Ascending aorta (tissue), 2 donors: ENCODE measurements around the gene FBXW12. TPM values are rescaled to one million over a fixed set of nuclear protein-coding genes. Genes with fewer than 3 reads are reported as not detected.
A peak's percentile ranks its signal among the peaks of the same experiment; 100 is the strongest.

Source experiments
- DNase-seq, 2 donors: peaks; one replicate each; pipeline ENCODE4 v3.0.0-alpha.2; 2019; ENCODE audit warnings: low spot score in 2 of 2
- H3K27ac ChIP-seq, 2 donors: fragments of 200-600 bp; sonication (generic); one replicate each; pipeline ENCODE4 v1.5.1; 2016 to 2017; ENCODE audit warnings: mild to moderate bottlenecking in 1 of 2
- H3K27me3 ChIP-seq: fragments of 200-600 bp; sonication (generic); one replicate; pipeline ENCODE4 v1.5.1; 2017
- H3K36me3 ChIP-seq, 2 donors: fragments of 200-600 bp; sonication (generic); one replicate each; pipeline ENCODE4 v1.5.1; 2016
- H3K4me1 ChIP-seq, 2 donors: fragments of 200-600 bp; sonication (generic); one replicate each; pipeline ENCODE4 v1.5.1; 2016 to 2017; ENCODE audit warnings: mild to moderate bottlenecking in 1 of 2
- H3K4me3 ChIP-seq, 2 donors: fragments of 200-600 bp; sonication (generic); one replicate each; pipeline ENCODE4 v1.5.1; 2016 to 2017; ENCODE audit warnings: mild to moderate bottlenecking in 1 of 2
- H3K9me3 ChIP-seq, 2 donors: fragments of 200-600 bp; sonication (generic); one replicate each; pipeline ENCODE4 v1.5.1; 2016
- intact Hi-C: fragments of 100-400 bp; cut with DNase I; formaldehyde crosslinking; loops from one replicate; pipeline ENCODE4 v1.15.1; 2023
- total RNA-seq: library from RNA; depleted of rRNA; stranded (reverse); fragments of >200 nt; gene quantifications from one replicate; pipeline ENCODE4 v1.1.0, GENCODE V29; 2016
- TF ChIP-seq, protein P1 (sequence below), 3 experiments: fragments of 200-600 bp in 2 of 3; fragments of 450-650 bp in 1 of 3; sonication (generic) in 2 of 3; IDR thresholded peaks; one replicate each; pipeline ENCODE4 v1.5.1; 2016 to 2019; ENCODE audit warnings: antibody characterized with exemption in 3 of 3, mild to moderate bottlenecking in 1 of 3, moderate library complexity in 1 of 3

FBXW12 gene
- total RNA-seq, 1 donor from 2014 or later = not detected

DNA sequence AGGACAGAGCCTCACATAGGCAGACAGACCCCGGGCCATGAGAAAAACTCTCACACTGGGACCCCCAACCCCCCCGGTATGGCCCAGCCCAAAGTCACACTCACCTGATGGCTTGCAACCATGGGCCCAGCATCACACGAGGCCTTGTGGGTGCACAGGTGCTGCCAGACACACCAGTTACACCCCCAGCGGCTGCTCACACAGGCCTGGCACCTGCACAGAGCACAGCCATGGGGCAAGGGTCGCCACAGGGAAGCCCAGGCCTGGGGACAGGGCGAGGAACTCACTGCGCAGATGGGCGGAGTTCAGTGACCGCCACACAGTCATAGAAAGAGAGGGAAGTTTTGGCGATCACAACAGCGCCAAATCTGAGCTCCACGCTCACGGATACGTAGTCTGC is 48.5 kb downstream of the FBXW12 start:
- Histone ChIP-seq H3K27ac (peak overlapping the region in 1 of 2 donors; percentile 30), H3K27me3 (no peaks in the 10 kb centered on the region), H3K9me3 (no peaks in the 10 kb centered on the region), H3K4me3 (no peak overlapping the region), H3K36me3 (peaks cover 63 to 80% of the 10 kb centered on the region in 2 donors), H3K4me1 (peaks cover 10 to 25% of the 10 kb centered on the region in 2 donors)
- intact Hi-C loops = no loop called here
- TF ChIP-seq, protein P1, sequence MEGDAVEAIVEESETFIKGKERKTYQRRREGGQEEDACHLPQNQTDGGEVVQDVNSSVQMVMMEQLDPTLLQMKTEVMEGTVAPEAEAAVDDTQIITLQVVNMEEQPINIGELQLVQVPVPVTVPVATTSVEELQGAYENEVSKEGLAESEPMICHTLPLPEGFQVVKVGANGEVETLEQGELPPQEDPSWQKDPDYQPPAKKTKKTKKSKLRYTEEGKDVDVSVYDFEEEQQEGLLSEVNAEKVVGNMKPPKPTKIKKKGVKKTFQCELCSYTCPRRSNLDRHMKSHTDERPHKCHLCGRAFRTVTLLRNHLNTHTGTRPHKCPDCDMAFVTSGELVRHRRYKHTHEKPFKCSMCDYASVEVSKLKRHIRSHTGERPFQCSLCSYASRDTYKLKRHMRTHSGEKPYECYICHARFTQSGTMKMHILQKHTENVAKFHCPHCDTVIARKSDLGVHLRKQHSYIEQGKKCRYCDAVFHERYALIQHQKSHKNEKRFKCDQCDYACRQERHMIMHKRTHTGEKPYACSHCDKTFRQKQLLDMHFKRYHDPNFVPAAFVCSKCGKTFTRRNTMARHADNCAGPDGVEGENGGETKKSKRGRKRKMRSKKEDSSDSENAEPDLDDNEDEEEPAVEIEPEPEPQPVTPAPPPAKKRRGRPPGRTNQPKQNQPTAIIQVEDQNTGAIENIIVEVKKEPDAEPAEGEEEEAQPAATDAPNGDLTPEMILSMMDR (IDR thresholded peaks at IDR 0.05) = no peak
- no peak for DNase-seq

DNA sequence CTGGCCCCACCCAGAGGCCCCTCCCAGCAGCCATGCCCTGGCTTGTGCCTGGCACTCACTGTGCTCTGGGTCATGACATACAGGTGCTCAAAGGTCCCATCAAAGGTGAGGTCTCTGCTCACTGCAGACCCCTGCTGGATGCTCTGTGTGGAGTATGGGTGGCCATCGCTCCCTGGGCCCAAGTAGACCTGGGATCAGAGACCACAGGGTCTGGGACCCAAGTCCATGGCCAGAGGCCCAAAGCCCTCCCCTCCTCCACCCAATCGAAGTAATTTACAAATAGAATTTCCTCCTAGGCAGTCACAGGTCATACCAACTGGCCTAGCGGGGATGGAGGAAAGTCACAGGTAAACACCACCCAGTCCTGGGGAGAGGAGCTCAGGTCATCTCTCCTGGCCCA is 50.3 kb downstream of the FBXW12 start:
- H3K36me3 ChIP-seq = peaks cover 46 to 63% of the 10 kb centered on the region in 2 donors

DNA sequence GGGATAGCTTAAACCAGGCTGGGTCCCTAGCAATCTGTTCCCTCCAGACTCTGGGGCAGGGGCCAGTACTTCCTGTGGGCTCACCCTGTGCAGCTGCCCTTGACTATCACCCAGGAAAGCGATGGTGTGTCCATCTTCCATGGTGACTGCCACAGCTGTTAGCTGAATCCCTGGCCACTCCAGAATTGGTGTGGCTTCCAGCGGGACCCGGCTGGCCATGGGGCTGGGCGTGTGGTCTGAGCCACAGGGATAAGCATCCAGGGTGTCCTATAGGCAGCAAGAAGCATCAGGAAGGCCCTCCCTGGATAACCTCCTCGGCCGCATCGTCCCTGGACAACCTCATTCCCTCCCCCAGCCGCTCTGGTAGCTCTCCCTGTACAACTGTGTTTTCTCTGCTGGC is 50.7 kb downstream of the FBXW12 start:
- TF ChIP-seq, protein P1 (IDR thresholded peaks at IDR 0.05) = no peak
- Histone ChIP-seq H3K27ac (peak overlapping the region; percentile 10 to 14), H3K9me3 (no peaks in the 10 kb centered on the region), H3K36me3 (peaks cover 42 to 59% of the 10 kb centered on the region in 2 donors), H3K4me1 (peaks cover 18 to 38% of the 10 kb centered on the region in 2 donors), H3K4me3 (no peak overlapping the region), H3K27me3 (no peaks in the 10 kb centered on the region)
- no peak for DNase-seq
- intact Hi-C loops = no loop called here

More for the DNA sequence above, 50.3 kb downstream of the FBXW12 start:
- TF ChIP-seq, protein P1 (IDR thresholded peaks at IDR 0.05) = no peak
- Histone ChIP-seq H3K4me1 (peaks cover 18 to 38% of the 10 kb centered on the region in 2 donors), H3K27me3 (no peaks in the 10 kb centered on the region), H3K4me3 (no peak overlapping the region), H3K27ac (peak overlapping the region in 1 of 2 donors; percentile 10), H3K9me3 (no peaks in the 10 kb centered on the region)
- DNase-seq = no peak
- intact Hi-C loops = no loop called here

DNA sequence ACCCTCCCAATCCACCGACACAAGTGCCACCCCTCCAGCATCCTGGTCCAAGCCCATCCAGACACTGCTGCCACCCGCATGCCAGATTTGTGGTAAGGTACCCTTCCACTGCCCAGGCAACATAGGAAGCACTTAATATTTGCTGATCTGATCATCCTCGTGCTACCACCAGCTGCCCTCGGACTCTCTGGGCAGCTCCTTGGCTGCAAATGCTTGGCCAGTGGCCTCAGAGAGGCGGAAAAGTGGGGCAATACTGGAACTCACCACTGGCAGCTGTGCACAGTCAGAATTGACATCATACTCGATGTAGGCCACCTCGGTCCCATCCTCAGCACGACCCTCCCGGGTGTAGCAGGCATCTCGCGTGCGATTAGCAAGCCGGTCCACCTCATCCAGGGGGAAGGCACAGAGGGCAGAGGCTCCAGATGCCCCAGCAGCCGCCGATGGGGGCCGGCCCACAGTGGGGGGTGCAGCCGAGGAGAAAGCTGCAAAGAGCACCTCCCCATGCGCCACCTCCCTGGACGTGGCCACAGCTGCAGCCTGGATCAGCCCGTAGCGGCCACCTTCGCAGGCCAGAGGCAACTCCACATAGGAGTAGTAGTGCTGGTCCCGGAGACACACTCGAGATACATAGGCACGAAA is 51.3 kb downstream of the FBXW12 start:
- intact Hi-C loops = no loop called here
- H3K27me3 ChIP-seq = no peaks in the 10 kb centered on the region
- H3K36me3 ChIP-seq = peaks cover 35 to 52% of the 10 kb centered on the region in 2 donors

DNA sequence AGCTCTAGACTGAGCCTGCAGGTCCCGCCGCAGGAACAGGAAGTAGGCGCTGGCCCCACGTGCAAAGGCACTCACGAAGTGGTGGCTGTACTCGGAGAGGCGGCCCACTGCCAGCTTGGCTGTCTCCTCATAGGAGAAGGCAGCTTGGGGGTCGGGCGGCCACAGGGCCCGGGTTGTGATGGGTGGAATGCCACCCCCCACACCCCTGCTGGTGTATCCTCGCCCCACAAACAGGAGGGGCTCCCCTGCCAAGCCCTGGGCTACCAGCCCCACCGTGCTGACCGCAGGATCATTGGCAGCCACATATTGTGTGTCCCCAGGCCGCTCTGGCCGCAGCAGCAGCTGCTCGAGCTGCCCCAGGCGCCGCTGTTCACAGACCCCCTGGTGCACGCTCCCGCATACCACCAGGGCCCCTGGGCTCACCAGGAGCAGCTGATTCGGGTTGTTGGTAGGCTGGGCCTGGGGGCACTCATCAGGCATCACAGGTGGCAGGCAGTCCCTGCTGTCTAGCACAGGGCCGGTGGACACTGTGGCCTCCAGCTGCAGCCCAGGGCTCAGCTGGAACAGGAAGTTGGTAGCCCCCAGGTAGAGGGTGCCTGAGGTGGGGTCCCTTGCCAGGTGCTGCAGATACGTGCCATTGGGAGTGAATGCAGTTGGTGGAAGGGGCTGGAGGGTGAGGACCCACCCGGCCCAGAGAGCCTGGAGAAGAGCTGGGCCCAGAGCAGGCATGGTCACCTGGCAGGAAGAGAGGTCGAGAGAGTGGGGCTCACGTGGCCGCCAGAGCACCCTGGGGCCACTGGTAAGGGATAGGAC is 52.1 kb downstream of the FBXW12 start:
- no peak for DNase-seq
- Histone ChIP-seq H3K4me3 (no peak overlapping the region), H3K27me3 (no peaks in the 10 kb centered on the region)

More for the DNA sequence above, 51.3 kb downstream of the FBXW12 start:
- DNase-seq = no peak
- TF ChIP-seq, protein P1 (IDR thresholded peaks at IDR 0.05) = no peak
- no peak overlapping the region for H3K4me3 ChIP-seq
- peak overlapping the region; percentile 11 to 14 for H3K27ac ChIP-seq
- H3K4me1 ChIP-seq = peaks cover 18 to 38% of the 10 kb centered on the region in 2 donors
- H3K9me3 ChIP-seq = no peaks in the 10 kb centered on the region

More for the DNA sequence above, 52.1 kb downstream of the FBXW12 start:
- Histone ChIP-seq H3K27ac (peak overlapping the region; percentile 95 to 98), H3K36me3 (peaks cover 28 to 45% of the 10 kb centered on the region in 2 donors), H3K4me1 (peaks cover 18 to 38% of the 10 kb centered on the region in 2 donors), H3K9me3 (no peaks in the 10 kb centered on the region)
- intact Hi-C loops = no loop called here
- TF ChIP-seq, protein P1 (IDR thresholded peaks at IDR 0.05) = no peak
